ENCODE measurements around the gene UBTD2.

UBTD2 gene

DNA sequence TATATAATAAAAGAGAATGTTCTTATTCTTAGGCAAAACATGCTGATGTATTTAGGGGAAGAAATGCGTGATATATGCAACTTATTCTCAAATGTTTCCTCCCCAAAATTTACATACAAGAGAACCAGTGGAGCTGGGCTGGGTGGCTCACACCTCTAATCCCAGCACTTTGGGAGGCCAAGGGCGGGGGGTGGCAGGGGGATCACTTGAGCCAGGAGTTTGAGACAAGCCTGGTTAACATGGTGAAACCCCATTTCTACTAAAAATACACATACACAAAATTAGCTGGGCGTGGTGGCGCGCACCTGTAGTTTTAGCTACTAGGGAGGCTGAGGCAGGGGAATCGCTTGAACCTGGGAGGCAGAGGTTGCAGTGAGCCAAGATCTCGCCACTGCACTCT is 27.5 kb upstream of the UBTD2 start:
- Mint-ChIP-seq H3K4me1 (peaks cover 11% of the 10 kb centered on the region), H3K9me3 (no peaks in the 10 kb centered on the region), H3K27me3 (ENCODE audit: low read depth) (no peaks in the 10 kb centered on the region), H3K27ac (no peak overlapping the region), H3K36me3 (ENCODE audit: low read depth) (no peaks in the 10 kb centered on the region), H3K4me3 (no peak overlapping the region)
- TF ChIP-seq CTCF (IDR thresholded peaks at IDR 0.05; ENCODE audit: unreplicated experiment in 3 of 3): no peak

DNA sequence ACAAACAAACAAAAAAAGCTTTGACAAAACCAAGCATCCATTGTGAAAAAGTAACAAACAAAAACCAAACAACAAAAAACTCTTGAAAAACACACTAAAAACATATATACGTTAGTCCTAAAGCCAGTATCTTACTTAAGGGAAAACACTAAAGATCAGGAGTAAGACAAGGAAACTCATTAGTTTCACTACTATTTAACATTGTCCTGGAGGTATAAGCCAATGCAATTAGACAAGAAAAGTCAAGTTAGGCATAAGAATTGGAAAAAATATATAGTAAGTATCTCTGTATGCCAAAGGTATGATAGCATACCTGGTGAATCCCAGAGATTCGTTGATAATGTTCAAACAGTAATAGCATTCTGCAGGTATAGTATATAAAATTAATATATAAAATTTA is 21.8 kb upstream of the UBTD2 start:
- no peaks in the 10 kb centered on the region for H3K4me1 Mint-ChIP-seq
- H3K27ac Mint-ChIP-seq: no peak overlapping the region
- H3K4me3 Mint-ChIP-seq: no peak overlapping the region
- peaks cover 3% of the 10 kb centered on the region for H3K9me3 Mint-ChIP-seq
- no peak for TF ChIP-seq CTCF (IDR thresholded peaks at IDR 0.05; ENCODE audit: unreplicated experiment in 3 of 3)
- H3K27me3 Mint-ChIP-seq (ENCODE audit: low read depth): no peaks in the 10 kb centered on the region
- no peaks in the 10 kb centered on the region for H3K36me3 Mint-ChIP-seq (ENCODE audit: low read depth)

DNA sequence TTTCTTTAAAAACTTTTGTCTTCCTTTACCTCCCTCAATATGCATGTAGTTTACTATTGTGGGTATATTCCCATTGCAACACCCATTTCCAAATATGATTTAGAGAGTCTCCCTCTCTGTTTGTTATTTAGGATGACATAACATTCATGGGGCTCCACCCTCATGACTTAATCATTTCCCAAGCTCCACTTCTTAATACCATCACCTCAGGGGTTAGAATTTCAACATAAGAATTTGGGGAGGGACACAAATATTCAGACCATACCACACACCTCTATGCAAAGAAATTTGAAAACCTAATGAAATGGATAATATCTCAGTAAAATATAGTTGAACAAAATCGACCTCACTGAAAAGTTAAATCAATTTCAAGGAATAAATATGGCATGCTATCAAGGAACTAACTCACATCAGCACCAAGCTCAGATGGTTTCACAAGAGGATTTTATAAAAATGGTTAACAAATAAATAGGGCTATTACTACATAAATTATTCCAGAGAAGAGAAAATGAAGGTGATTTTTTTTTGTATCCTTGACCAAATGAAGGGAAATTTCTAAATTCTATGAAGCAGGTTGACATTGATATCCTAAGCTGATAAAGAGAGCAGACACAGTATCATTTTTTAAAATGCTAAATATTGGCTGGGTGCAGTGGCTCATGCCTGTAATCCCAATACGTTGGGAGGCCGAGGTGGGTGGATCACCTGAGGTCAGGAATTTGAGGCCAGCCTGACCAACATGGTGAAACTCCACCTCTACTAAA is 20.2 kb upstream of the UBTD2 start:
- H3K27me3 Mint-ChIP-seq (ENCODE audit: low read depth): no peaks in the 10 kb centered on the region
- no peak overlapping the region for H3K27ac Mint-ChIP-seq
- H3K4me1 Mint-ChIP-seq: no peaks in the 10 kb centered on the region
- no peak for TF ChIP-seq CTCF (IDR thresholded peaks at IDR 0.05; ENCODE audit: unreplicated experiment in 3 of 3)
- peaks cover 3% of the 10 kb centered on the region for H3K9me3 Mint-ChIP-seq
- no peak overlapping the region for H3K4me3 Mint-ChIP-seq
- H3K36me3 Mint-ChIP-seq (ENCODE audit: low read depth): no peaks in the 10 kb centered on the region

DNA sequence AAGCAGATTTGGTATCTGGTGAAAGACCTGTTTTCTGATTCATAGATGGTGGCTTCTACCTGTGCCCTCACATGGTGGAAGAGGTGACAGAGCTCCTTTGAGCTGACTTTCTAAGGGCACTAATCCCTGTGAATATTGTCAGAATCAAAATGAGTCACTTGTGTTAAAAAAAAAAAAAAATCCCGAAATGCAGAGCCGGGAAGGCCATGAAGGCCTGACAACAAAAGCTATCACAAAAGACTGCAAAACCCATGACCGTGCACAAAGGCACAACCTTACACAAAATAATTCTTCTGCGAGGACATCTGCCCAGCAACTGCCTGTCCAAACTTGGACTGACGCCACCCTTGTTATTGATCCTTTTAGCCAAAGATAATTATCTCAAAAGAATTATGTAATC is 19.6 kb upstream of the UBTD2 start:
- H3K9me3 Mint-ChIP-seq: peaks cover 3% of the 10 kb centered on the region
- H3K27me3 Mint-ChIP-seq (ENCODE audit: low read depth): no peaks in the 10 kb centered on the region
- no peak for TF ChIP-seq CTCF (IDR thresholded peaks at IDR 0.05; ENCODE audit: unreplicated experiment in 3 of 3)
- H3K4me1 Mint-ChIP-seq: no peaks in the 10 kb centered on the region
- H3K4me3 Mint-ChIP-seq: no peak overlapping the region
- H3K36me3 Mint-ChIP-seq (ENCODE audit: low read depth): no peaks in the 10 kb centered on the region
- no peak overlapping the region for H3K27ac Mint-ChIP-seq

GRCh38 chr5:172302047-172302710 is 18.6 kb upstream of the UBTD2 start:
- TF ChIP-seq CTCF (IDR thresholded peaks at IDR 0.05; ENCODE audit: unreplicated experiment in 3 of 3): no peak
- H3K27ac Mint-ChIP-seq: no peak overlapping the region
- H3K4me3 Mint-ChIP-seq: no peak overlapping the region
- peaks cover 3% of the 10 kb centered on the region for H3K9me3 Mint-ChIP-seq
- no peaks in the 10 kb centered on the region for H3K27me3 Mint-ChIP-seq (ENCODE audit: low read depth)
- H3K4me1 Mint-ChIP-seq: no peaks in the 10 kb centered on the region
- no peaks in the 10 kb centered on the region for H3K36me3 Mint-ChIP-seq (ENCODE audit: low read depth)

Measured in nephron (organoid).